Muscle of arm (tissue), 12 donors: ENCODE measurements around the gene MAPK8IP3. TPM values are rescaled to one million over a fixed set of nuclear protein-coding genes. Genes with fewer than 3 reads are reported as not detected.

Experiments
- DNase-seq: peaks from one replicate; pipeline ENCODE4 v3.0.0-alpha.2; 2013
- polyA plus RNA-seq, 12 donors: library from polyadenylated mRNA; unstranded; fragments of 120-200 nt; gene quantifications; one replicate each; pipeline ENCODE4 v1.2.1, GENCODE V29; 2013; ENCODE audit not compliant: insufficient read length in 12 of 12

MAPK8IP3 gene
- polyA plus RNA-seq, 12 donors, result 27.6 to 108 (median 42.7) TPM; not detected in 1

DNA sequence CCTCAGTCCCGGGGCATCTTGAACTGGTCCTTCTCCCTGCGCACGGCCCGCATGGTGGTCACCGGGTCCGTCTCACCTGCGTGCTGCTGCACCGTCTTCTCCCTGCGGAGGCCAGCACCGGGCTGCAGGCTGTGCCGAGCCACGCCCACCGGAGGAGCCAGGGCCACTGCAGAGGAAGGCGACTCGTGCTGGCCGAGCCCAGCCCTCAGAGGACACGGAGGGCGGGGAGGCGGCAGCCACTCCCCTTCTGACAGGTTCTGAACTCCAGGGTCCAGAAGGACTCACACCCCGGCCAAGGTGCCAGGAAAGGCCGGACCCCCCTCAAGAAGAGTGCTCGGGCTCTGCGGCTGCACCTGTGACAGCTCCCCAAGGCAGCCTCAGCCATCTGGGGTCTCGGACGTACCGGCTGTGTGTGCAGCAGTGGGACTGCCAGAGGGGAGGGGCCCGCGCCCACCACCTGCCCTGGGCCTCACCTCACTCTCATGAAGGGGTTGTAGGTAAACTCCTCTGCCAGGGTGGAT lies 103.3 kb downstream of the MAPK8IP3 start:
- DNase-seq, result no peak

DNA sequence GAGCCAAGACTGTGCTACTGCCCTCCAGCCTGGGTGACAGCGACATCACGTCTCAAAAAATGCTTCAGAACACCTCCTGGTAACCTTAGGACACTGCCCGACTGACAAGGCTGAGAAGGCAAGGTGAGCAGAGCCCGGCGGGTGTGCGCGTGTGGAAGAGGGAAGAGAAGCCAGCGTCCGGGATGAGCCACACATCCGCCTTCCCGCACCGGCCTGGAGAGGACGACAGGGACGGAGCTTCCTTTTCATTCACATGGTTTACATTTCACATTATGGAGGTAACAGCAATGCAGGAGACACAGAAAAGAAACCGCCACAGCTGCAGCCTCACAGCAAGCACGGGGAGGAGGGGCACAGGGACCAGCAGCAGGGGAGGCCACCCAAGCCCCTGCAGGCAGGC lies 104.1 kb downstream of the MAPK8IP3 start:
- DNase-seq, result no peak

DNA sequence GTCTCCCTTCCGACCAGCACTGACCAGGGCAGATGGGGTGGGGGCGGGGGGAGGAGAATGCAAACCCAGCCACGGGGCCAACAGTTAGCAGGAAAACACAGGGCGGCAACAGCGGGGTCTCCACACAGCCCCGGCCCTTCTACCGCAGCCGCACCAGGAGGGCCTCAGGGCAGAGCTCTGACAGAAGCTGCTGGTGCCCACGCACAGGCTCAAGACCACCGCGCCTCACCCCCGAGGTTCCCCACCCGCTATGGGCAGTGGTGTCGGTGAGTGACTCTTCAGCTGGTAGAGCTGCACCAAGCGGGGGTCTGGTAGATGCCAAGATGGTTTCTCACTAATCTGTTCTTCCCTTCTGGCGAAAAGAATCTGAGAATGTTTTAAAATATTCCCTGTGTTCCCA lies 104.5 kb downstream of the MAPK8IP3 start:
- DNase-seq, result no peak

DNA sequence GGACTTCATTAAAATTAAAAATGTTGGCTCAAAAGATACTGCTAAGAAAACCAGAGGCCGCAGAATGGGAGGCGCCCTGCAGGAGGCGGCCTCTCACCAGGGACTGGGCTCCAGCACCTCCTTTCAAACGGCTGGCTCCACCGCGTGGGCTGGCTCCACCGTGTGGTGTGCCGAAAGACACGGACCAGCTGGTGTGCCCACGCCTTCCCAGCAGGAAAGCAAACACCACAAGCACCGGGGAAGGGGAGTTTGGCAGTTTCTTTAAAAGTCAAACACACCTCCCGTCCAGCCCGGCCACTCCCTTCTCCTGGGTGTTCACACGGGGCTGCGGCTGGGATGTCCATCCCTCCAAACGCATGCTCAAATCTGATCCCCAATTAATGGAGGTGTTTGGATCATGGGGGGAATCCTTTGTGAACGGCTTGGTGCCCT lies 106.8 kb downstream of the MAPK8IP3 start:
- DNase-seq, result no peak

- DNase-seq, result no peak
These were observed 109.5 kb downstream of the MAPK8IP3 start for GRCh38 chr16:1815461-1815860.

DNA sequence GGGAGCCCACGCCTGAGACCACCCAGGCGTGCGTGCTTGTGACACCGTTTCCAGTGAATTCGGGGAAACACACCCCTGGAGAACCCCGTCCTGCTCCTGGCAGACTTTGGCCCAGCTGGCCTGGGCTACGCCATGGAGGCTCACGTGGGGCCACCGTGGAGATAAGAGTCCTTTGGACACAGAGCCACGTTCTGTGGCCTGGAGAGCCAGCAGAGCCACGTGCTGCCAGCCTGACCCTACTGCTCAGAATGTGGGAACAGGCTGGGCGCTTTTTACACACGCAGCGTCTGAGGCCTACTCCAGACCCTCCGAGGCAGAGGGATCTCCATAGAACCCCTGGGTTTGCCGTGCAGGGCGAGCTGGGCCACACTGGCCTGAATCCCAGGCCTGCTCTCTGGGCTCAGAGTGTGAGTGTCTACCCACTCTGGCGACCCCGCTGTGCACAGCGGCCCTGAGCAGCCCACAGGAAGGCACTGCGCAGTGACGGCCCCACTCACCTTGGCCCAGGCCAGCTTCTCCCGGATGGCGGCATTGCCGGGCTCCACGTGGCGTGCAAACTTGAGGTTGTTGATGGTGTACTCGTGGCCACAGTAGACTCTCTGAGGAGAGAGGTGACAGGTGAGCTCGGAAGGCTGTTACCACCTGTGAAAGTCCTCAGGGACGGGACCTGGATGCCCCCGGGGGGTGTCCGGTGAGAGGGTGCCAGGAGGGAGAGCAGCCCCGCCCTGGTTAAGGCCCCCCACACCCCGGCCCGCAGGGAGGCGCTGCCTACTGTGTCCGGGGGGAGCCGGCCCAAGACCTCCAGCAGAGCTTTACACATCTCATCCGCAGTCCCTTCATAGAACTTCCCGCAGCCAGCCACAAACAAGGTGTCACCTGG lies 110.6 kb downstream of the MAPK8IP3 start:
- no peak for DNase-seq

GRCh38 chr16:1817276-1817589 lies 111.2 kb downstream of the MAPK8IP3 start:
- no peak for DNase-seq

DNA sequence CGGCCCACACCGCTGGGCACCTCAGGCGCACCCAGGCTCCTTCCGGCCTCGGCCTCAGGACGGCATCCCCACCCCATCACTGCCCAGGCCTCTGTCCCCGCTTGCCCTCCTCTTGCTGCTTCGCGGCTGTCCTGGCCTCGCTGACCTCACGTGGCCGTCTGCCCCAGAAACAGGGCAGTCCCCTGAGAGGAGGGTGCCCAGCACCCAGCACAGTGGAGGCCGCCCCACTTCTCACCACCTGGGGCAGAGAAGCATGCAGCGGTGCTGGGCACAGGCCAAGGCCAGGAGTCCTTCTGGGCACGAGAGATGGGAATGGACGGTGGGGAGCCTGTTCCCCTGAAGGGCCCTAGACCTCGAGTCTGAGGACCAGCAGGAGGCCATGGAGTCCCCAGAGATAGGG lies 111.7 kb downstream of the MAPK8IP3 start:
- no peak for DNase-seq

GRCh38 chr16:1818204-1818872 lies 112.3 kb downstream of the MAPK8IP3 start:
- no peak for DNase-seq

GRCh38 chr16:1818873-1819525 lies 113.0 kb downstream of the MAPK8IP3 start:
- no peak for DNase-seq

- DNase-seq, result no peak
These were observed 113.6 kb downstream of the MAPK8IP3 start for GRCh38 chr16:1819611-1820010.

Other genes starting within 250 kb of the MAPK8IP3 start
- 10 to 100 TPM in 11 of 12 donors, not detected in 1; 12.5 to 36.6 (median 24.0) TPM for gene CLCN7, start 231.2 kb upstream of the MAPK8IP3 start, polyA plus RNA-seq
- gene PTX4, start 217.3 kb upstream of the MAPK8IP3 start, polyA plus RNA-seq, result 1 to 10 TPM in 1 of 12 donors, under 1 TPM in 9, not detected in 2; 0.32 to 1.1 (median 0.49) TPM
- 10 to 100 TPM in 11 of 12 donors, not detected in 1; 14.7 to 53.4 (median 22.8) TPM for gene TELO2, start 212.8 kb upstream of the MAPK8IP3 start, polyA plus RNA-seq
- 10 to 100 TPM in 10 of 12 donors, 1 to 10 TPM in 1, not detected in 1; 8.7 to 15.9 (median 12.8) TPM for gene TMEM204, start 172.5 kb upstream of the MAPK8IP3 start, polyA plus RNA-seq
- gene IFT140, start 94.1 kb upstream of the MAPK8IP3 start, polyA plus RNA-seq, result 10 to 100 TPM in 6 of 12 donors, 1 to 10 TPM in 5, not detected in 1; 7.3 to 23.5 (median 10.8) TPM
- 10 to 100 TPM in 11 of 12 donors, not detected in 1; 12.0 to 37.0 (median 14.9) TPM for gene CRAMP1, start 93.8 kb upstream of the MAPK8IP3 start, polyA plus RNA-seq
- gene JPT2, start 27.9 kb upstream of the MAPK8IP3 start, polyA plus RNA-seq, result 10 to 100 TPM in 11 of 12 donors, not detected in 1; 39.0 to 67.5 (median 48.1) TPM
- gene NME3, start 65.3 kb downstream of the MAPK8IP3 start, polyA plus RNA-seq, result 10 to 100 TPM in 11 of 12 donors, not detected in 1; 12.3 to 40.2 (median 14.8) TPM
- 10 to 100 TPM in 1 of 12 donors, 1 to 10 TPM in 10, not detected in 1; 4.4 to 13.3 (median 6.4) TPM for gene EME2, start 66.6 kb downstream of the MAPK8IP3 start, polyA plus RNA-seq
- 10 to 100 TPM in 11 of 12 donors, not detected in 1; 31.3 to 85.2 (median 41.3) TPM for gene MRPS34, start 66.9 kb downstream of the MAPK8IP3 start, polyA plus RNA-seq
- 10 to 100 TPM in 11 of 12 donors, not detected in 1; 16.2 to 30.8 (median 22.0) TPM for gene SPSB3, start 76.4 kb downstream of the MAPK8IP3 start, polyA plus RNA-seq
- 10 to 100 TPM in 11 of 12 donors, not detected in 1; 30.4 to 52.7 (median 33.3) TPM for gene NUBP2, start 76.8 kb downstream of the MAPK8IP3 start, polyA plus RNA-seq
- gene IGFALS, start 87.5 kb downstream of the MAPK8IP3 start, polyA plus RNA-seq, result under 1 TPM in 10 of 12 donors, not detected in 2; 0.10 to 0.87 (median 0.21) TPM
- 10 to 100 TPM in 11 of 12 donors, not detected in 1; 27.4 to 49.0 (median 31.7) TPM for gene HAGH, start 120.6 kb downstream of the MAPK8IP3 start, polyA plus RNA-seq
- 10 to 100 TPM in 11 of 12 donors, not detected in 1; 13.6 to 24.4 (median 18.0) TPM for gene FAHD1, start 121.0 kb downstream of the MAPK8IP3 start, polyA plus RNA-seq
- 1 to 10 TPM in 2 of 12 donors, under 1 TPM in 8, not detected in 2; 0.08 to 3.0 (median 0.69) TPM for gene MEIOB, start 166.0 kb downstream of the MAPK8IP3 start, polyA plus RNA-seq
- gene HS3ST6, start 212.2 kb downstream of the MAPK8IP3 start, polyA plus RNA-seq, result 10 to 100 TPM in 1 of 12 donors, 1 to 10 TPM in 1, under 1 TPM in 2, not detected in 8; 0.15 to 14.3 (median 2.1) TPM
- 10 to 100 TPM in 11 of 12 donors, not detected in 1; 14.2 to 50.0 (median 27.8) TPM for gene MSRB1, start 237.0 kb downstream of the MAPK8IP3 start, polyA plus RNA-seq
- gene RPL3L, start 248.5 kb downstream of the MAPK8IP3 start, polyA plus RNA-seq, result 10 to 100 TPM in 11 of 12 donors, not detected in 1; 12.8 to 93.9 (median 35.0) TPM